ENCODE data around the gene ZNF892.
"Not testable (repeated sequence)": the region's sequence is repeated elsewhere in the genome, so short reads cannot be mapped to it uniquely, and the experiment has no call there.

Gene ZNF892

DNA sequence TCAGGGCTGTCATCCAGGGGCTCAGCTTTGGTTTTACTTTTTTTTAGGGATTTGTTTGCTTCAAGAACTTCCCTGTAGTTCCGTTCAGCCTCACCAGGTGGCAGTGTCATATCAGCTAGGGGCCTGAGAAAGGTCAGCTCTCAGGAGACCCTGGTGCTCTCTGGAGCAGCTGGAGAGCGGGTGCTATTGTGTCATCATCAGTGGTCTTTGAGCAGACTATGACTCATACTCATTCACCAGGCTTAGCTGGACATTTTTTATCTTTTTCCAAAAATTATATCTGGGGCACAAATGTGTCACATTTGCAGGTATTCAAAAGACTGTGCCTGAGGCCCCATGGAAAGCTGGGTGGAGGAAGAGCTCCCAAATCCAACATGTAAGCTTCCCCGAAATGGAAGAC is 24.4 kb downstream of the ZNF892 start:
- DNase-seq = peak; percentile 65

DNA sequence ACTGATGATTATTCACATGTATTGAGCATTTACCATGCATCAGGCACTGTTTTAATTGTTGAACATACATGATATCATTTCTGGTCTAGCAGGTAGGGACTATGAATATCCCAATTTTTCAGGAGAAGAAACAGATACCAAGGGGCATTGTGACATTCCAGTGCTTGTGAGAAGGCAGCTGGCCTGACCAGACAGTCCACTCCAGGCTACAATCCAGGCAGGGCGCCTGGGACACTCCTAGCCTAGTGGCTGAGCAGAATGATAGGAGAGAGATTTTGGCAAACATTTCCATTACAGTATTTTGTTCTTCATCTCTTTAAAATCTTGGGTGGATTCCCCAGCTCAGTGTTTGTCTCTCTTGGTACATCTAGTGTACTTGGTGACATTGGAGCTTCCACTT is 24.9 kb downstream of the ZNF892 start:
- no peak for DNase-seq

DNA sequence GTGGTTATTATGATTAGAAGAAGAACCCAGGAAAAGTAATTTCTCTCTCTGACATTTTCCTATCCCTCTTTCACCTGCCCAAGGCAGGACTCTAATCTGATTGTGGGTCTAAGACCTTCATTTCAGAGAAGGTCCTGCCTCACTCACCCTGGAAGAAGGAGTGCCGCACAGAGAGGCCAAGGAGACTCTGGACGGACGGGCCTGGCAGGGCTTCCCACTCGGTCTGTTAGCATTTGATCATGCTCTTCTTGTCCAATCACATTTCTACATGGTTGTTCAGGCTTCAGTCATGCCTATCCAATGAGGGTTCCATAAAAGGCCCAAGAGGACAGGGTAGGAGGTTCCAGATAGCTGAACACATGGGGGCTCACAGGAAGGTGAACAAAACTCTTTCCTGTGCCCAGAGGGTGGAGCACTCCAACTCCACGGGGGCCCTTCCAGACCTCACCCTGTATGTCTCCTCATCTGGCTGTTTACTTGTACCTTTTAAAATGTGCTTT is 27.0 kb downstream of the ZNF892 start:
- no peak for DNase-seq

DNA sequence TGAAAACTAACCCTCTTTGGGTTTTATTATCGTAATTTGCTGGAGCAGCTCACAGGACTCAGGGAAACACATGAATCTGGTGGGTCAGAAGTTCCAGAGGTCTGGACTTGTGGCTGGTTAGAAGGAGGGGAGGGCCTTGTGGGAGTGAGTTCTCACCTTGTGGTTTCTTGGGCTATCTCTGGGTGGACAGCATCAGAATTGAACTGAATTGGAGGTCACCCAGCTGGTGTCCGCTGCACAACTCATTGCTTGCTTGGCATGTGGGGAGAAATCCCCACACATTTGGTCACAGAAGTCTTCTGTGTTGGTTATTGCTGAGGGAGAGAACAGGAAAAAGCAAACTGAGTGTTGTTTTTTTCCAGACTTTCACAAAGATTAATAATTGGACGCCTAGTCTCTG is 27.5 kb downstream of the ZNF892 start:
- no peak for DNase-seq

DNA sequence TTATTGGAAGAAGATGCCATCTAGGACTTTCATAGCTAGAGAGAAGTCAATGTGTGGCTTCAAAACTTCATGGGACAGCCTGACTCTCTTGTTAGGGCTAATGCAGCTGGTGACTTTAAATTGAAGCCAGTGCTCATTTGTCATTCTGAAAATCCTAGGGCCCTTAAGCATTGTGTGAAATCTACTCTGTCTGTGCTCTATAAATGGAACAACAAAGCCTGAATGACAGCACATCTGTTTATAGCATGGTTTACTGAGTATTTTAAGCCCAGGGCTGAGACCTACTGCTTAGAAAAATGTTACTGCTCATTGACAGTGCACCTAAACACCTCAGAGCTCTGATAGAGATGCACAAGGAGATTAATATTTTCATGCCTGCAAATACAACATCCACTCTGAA is 30.8 kb downstream of the ZNF892 start:
- DNase-seq = no peak

DNA sequence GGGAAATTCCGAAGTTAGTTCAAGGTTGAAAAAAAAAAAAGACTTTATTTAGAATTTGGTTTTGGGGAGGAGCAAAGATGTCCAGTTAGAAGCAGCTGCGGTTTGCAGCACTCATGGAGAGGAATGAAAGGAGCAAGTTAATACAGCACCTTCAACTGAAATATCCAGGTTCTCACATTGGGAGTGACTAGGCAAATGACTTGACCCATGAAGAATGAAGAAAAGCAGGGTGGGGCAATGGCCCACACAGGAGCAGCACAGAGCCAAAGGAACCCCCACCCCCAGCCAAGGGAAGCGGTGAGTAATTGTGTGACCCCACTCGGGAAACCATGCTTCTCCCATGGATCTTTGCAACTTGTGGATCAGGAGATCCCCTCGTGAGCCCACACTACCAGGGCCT is 32.8 kb downstream of the ZNF892 start:
- no peak for DNase-seq

DNA sequence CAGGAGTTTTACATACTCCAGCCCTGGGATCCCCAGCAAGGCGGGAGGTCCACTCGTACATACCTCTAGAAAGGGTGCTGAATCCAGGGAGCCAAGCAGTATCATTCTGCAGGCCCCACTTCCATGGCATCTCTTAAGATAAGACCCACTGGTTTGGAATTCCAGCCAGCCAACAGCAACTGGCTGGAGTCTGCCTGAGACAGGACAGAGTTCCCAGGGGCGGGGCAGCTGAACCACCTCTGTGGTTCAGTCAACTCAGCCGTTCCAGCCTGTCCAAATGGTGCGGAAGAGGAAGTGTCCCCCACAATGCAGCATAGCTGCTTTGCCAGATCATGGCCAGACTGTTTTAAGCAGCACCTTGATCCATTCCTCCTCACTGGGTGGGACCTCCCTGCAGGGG is 33.2 kb downstream of the ZNF892 start:
- no peak for DNase-seq

DNA sequence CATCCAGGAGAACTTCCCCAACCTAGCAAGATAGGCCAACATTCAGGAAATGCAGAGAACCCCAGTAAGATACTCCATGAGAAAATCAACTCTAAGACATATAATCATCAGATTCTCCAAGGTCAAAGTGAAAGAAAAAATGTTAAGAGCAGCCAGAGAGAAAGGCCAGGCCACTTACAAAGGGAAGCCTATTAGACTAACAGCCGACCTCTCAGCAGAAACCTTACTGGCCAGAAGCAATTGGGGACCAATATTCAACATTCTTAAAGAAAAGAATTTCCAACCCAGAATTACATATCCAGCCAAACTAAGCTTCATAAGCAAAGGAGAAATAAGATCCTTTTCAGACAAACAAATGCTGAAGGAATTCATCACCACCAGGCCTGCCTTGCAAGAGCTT is 34.8 kb downstream of the ZNF892 start:
- not testable (repeated sequence) for DNase-seq

All from NCI-H345 (cell line).